ENCODE results near the gene SASH1. TPM values are rescaled to one million over a fixed set of nuclear protein-coding genes. Genes with fewer than 3 reads are reported as not detected.

Gene SASH1
- total RNA-seq, 6 experiments from 2014 or later = 66.0 to 91.4 (median 88.4) TPM

DNA sequence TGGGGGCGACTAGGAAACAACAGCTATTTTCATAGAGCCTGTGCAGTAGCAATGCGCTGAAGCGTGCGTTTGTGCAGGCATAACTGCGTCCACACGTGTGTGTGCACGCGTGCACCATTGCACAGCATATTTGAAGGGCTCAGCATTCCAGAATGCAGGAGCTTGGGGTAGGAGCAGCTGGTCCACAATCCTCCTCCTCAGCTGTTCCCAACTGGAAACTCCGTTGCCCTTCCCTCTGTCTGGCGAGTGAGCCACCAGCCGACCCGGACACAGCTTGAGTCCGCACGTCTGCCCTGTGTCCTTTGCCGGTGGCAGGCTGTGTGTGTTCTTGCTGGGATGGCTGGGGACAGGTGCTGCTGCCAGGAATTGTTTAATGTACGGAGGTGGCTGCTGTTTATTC lies 110.2 kb downstream of the SASH1 start:
- H3K9me3 Mint-ChIP-seq = peaks cover 8% of the 10 kb centered on the region
- H3K36me3 Mint-ChIP-seq (ENCODE audit: low read depth) = peaks cover 56% of the 10 kb centered on the region
- no peak for DNase-seq
- H3K4me3 Mint-ChIP-seq = no peak overlapping the region
- H3K4me1 Mint-ChIP-seq (ENCODE audit: low read depth) = peaks cover 49% of the 10 kb centered on the region
- H3K27ac Mint-ChIP-seq = no peak overlapping the region
- peaks cover 10% of the 10 kb centered on the region for H3K27me3 Mint-ChIP-seq (ENCODE audit: insufficient read depth)
- TF ChIP-seq, protein P1, sequence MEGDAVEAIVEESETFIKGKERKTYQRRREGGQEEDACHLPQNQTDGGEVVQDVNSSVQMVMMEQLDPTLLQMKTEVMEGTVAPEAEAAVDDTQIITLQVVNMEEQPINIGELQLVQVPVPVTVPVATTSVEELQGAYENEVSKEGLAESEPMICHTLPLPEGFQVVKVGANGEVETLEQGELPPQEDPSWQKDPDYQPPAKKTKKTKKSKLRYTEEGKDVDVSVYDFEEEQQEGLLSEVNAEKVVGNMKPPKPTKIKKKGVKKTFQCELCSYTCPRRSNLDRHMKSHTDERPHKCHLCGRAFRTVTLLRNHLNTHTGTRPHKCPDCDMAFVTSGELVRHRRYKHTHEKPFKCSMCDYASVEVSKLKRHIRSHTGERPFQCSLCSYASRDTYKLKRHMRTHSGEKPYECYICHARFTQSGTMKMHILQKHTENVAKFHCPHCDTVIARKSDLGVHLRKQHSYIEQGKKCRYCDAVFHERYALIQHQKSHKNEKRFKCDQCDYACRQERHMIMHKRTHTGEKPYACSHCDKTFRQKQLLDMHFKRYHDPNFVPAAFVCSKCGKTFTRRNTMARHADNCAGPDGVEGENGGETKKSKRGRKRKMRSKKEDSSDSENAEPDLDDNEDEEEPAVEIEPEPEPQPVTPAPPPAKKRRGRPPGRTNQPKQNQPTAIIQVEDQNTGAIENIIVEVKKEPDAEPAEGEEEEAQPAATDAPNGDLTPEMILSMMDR (IDR thresholded peaks at IDR 0.05) = no peak

DNA sequence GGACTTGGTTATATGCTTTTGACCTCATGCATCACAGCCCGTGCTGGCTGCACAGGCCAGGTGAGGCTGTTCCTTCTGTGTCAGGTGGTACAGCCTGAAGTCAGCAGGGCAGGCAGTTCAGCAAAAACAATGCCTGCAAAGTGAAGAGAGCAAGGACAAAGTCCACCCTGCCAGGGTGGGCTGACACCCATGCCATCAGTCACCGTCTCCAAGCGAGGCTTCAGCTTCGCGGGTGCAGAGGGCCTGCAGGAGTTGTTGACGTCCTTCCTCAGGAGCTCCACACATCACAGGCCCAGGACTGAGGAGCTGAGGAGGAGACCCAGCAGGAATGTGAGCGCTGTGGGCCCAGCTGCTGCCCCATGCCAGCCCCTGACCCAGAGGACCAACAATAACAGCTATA lies 111.3 kb downstream of the SASH1 start:
- Mint-ChIP-seq H3K27ac (no peak overlapping the region), H3K9me3 (peaks cover 13% of the 10 kb centered on the region), H3K4me1 (ENCODE audit: low read depth) (peaks cover 47% of the 10 kb centered on the region), H3K27me3 (ENCODE audit: insufficient read depth) (peaks cover 11% of the 10 kb centered on the region), H3K4me3 (no peak overlapping the region), H3K36me3 (ENCODE audit: low read depth) (peaks cover 56% of the 10 kb centered on the region)
- no peak for DNase-seq
- TF ChIP-seq, protein P1 (IDR thresholded peaks at IDR 0.05) = no peak

DNA sequence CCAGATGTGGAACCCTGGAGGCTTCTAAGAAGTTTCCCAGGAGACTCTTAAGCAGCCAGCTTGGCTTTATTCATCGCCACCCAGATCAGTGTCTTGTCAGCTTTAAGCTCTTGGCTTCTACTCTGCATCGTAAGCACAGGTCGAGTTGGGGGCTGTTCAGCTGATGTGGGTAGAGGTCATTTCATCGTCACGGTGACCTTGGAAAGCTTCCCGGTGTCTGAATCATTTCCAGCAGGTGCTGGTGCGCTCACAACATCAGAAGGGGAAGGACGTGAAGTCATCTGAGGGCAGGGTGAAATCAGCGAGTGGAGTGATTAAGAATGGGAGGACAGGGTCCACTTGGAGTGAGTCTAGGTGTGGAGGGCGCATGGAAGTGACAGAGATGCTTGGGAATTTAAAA lies 112.6 kb downstream of the SASH1 start:
- no peak for DNase-seq
- Mint-ChIP-seq H3K27ac (peak overlapping the region; percentile 60), H3K4me3 (no peak overlapping the region; the same call in 1 of the 2 replicates), H3K9me3 (peaks cover 13% of the 10 kb centered on the region), H3K27me3 (ENCODE audit: insufficient read depth) (peaks cover 11% of the 10 kb centered on the region), H3K4me1 (ENCODE audit: low read depth) (peaks cover 51% of the 10 kb centered on the region), H3K36me3 (ENCODE audit: low read depth) (peaks cover 53% of the 10 kb centered on the region)
- TF ChIP-seq, protein P1 (IDR thresholded peaks at IDR 0.05) = no peak

DNA sequence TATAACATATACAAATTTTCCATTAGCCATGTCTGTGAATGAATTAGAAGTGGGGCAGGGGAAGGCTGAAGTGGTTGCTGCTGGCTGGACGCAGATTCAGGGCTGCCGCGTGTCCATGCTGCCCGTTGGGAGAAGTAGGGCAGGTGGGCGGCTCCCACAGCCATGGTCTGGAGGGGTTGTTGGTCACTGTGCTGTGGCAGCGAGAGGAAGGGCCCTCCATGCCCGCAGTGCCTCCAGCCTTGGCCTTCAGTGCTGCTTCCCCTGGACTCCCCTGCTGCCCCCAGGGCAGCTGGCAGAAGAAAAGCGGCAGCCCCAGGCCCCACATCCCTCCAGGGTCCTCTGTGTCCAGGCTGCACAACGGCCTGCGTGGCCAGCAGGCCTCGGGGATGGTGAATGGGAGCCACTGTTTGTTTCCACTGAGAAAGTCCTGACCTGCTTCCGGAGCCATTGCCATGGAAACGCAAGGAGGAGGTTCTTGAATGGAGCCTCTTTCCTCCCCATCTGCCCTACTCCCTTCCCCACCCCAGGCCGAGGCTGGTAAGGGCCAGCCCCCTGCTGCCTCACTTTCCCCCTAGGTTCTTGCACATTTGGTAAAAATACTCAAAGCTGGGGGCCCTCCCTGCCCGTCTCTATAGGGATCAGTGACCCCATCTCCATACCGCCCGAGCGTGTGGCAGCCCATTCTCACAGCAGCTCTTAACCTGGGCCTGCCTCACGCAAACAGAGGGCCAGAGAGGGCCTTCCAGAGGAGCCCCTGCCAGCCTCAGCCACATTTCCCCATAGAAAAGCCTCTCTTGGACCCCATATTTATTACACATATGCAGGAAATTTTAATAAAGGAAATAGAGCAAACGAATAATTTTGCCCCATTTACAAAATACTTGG lies 113.3 kb downstream of the SASH1 start:
- DNase-seq = no peak
- Mint-ChIP-seq H3K4me1 (ENCODE audit: low read depth) (peaks cover 53% of the 10 kb centered on the region), H3K36me3 (ENCODE audit: low read depth) (peaks cover 49% of the 10 kb centered on the region), H3K4me3 (no peak overlapping the region; the same call in 1 of the 2 replicates), H3K27me3 (ENCODE audit: insufficient read depth) (peaks cover 11% of the 10 kb centered on the region), H3K9me3 (peaks cover 13% of the 10 kb centered on the region), H3K27ac (peak overlapping the region; percentile 60)
- TF ChIP-seq, protein P1 (IDR thresholded peaks at IDR 0.05) = no peak

DNA sequence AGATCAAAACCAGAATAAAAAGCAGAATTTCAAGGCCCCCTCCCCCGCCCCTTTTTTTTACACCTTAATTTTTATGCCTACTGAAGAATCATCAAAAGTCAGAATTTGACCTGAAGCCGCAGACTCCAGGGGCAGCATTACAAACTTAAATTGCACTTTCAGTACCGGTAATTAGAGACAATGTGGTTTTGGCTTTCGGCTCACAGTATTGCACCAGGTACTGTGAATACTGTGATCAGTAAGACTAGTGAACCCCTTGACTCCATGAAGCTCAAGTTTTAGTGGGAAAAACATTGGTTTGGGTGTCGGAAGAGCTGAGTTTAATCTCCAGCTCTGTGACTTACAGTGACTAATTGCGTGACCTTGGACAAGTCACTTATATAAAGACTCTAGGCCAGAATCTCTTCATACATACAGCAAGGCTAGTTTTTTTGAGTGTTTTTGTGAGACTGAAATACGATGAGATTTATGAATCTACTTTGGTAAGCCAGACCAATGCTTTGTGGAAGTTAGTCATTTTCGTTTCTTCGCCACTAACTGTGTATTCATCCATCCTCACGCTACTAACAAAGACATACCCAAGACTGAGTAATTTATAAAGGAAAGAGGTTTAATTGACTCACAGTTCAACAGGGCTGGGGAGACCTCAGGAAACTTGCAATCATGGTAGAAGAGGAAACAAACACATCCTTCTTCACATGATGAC lies 114.7 kb downstream of the SASH1 start:
- H3K4me1 Mint-ChIP-seq (ENCODE audit: low read depth) = peaks cover 58% of the 10 kb centered on the region
- H3K36me3 Mint-ChIP-seq (ENCODE audit: low read depth) = peaks cover 40% of the 10 kb centered on the region
- peaks cover 11% of the 10 kb centered on the region for H3K27me3 Mint-ChIP-seq (ENCODE audit: insufficient read depth)
- TF ChIP-seq, protein P1 (IDR thresholded peaks at IDR 0.05) = no peak
- peak; percentile 60 for DNase-seq
- H3K4me3 Mint-ChIP-seq = no peak overlapping the region; the same call in 1 of the 2 replicates
- H3K9me3 Mint-ChIP-seq = peaks cover 13% of the 10 kb centered on the region
- H3K27ac Mint-ChIP-seq = peak overlapping the region; percentile 80
